ENCODE data around the gene SIRPB1. TPM values are rescaled to one million over a fixed set of nuclear protein-coding genes. Genes with fewer than 3 reads are reported as not detected.
"Not testable (repeated sequence)": the region's sequence is repeated elsewhere in the genome, so short reads cannot be mapped to it uniquely, and the experiment has no call there.

SIRPB1 gene
- 0.22 and 0.40 TPM in 2 replicates for total RNA-seq

DNA sequence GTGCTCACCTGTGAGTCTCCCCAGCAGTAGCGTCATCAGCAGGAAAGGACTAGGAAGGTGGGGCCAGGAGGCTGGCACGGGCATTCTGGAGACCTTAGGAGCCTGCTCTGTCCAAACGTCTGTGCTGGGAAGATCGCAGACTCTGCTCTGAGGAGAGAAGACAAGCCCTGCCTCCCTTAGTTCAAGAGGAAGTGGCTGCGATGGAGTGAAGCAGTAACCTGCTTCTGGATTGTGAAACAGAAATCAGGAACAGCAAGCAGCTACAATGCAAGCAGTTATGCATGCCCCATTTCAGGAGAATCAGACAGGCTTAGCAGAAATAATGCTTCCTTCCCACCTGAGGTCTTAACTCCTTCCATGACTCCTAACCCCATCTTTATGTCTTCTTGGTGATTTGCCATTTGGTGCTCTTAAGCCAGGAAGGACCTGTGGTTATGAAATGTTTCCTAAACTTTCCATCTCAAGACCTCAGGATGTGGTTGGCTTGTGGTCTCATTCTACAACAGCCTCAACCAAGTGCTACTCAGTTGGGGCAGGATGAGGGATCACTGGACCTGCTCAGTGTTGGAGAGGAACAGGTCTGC, at the start of gene SIRPB1:
SIRPB1 (minus strand) TSS at position 149 of the 584 bp plus-strand sequence; CDS start at position 84, 65 bp downstream.
- no peak for DNase-seq (ENCODE audit: low read depth in 2 of 2)

- no peak for DNase-seq (ENCODE audit: low read depth in 2 of 2)
Observed at GRCh38 chr20:1669304-1669703, 49.5 kb upstream of the SIRPB1 start.

DNA sequence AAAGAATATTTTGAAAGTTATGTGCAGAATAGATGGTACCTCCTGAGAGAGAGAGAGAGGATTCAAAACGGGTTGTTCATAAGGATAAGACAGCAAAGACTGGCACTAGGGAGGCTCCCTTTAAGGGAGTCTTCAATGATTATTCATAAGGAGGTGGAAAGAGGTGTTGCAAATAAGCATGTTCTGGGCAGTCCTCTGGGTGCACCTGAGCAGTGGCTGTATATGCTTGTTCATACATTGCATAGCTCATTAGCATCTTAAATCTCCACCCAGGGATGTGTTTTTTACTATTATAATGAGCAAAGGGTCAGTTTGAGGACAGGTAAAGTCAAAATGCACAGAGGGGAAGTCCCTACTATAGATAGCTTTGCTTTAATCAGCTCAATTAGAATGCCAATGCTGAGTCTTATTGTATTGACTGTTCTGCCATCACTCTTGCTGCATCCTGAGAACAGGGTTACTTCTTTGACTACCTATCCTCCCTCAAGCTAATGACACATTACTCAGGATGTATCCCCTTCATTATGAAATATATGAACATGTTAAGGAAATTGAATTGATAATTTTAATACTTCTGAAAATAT, 47.8 kb upstream of the SIRPB1 start:
- no peak for DNase-seq (ENCODE audit: low read depth in 2 of 2)

GRCh38 chr20:1666802-1667201, 47.0 kb upstream of the SIRPB1 start:
- no peak for DNase-seq (ENCODE audit: low read depth in 2 of 2)

DNA sequence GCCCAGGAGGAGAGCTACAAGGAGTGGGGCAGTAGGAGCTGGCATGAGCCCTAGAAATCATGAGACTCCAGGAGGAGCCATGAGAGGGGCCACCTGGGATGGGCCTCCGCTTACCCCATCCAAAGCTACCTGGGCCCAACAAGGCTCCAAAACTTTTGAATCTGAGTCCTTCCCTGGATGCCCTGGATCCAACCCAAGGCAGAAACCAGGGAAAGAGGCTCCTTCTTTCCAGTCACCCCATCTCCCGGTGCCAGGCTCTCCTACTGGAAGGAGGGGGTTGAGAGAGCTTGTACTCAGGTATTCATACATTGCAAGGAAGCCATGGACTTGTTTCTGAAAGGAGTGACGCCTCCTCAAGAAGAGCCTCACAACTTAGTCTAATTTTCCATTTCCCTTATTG, 45.5 kb upstream of the SIRPB1 start:
- no peak for DNase-seq (ENCODE audit: low read depth in 2 of 2)

DNA sequence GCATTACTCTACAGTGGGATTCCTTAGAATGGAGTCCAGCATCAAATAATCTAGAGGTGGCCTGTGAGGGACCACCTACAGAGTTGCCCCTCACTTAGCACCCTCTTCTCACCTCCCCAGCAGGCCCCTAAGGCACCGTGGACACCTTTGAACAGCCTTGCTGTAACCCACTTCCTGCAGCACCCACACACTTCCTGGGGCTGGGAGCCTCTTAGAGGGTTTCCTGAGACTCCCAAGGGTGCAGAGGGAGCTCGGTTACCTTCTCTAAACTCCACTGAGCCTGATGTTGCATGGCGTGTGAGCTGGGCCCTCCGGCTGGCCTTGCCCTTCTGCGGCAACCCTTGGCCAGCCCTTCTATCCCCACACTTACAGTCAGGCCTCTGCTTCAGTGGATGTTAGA, 45.1 kb upstream of the SIRPB1 start:
- no peak for DNase-seq (ENCODE audit: low read depth in 2 of 2)

DNA sequence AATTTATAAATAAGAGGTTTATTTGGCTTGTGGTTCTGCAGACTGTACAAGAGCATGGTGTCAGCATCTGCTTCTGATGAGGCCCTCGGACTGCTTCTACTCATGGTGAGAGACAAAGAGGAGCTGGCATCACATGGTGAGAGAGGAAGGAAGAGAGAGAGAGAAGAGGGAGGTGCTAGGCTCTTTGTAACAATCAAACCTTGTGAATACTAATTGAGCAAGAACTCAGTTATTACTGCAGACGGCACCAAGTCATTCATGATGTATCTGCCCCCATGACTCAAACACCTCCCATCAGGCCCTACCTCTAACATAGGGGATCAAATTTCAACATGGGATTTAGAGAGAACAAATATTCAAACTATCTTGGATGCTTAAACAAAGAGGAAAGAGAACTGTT, 44.1 kb upstream of the SIRPB1 start:
- DNase-seq (ENCODE audit: low read depth in 2 of 2), result no peak

DNA sequence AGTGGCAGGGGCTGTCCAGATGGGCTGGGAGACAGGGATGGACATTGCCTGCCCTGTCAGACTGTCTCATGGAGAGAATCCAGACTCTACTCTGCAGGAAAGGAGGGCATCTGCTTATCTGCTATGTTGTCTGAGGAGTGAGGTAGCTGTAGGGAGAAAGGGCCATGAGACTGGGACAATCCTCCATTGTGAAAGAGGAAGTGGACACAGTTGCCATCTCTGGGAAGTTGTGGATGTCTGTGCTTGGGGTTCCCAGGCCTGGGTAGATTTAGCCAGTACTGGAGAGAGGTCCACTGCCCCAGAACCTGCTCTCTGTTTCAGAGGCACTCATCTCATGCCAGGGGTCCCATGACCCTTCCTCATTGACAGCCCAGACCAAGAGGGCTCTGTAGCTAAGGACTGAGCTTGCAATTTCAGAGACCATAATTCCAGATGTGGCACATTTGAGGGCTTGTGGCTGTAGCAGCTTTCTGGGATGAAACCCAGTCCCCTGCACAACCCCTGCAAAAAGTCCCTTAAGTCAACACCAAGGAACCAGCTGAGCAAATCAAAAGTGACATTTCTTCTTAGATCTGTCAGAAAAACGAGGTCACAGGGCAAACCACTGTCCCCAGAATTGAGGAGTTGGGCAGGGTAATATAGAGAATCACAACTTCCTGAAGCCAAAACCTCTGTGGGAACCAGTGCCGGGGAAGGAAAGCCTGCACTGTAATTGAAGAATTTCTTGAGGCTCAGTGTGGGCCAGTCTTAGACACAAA, 41.9 kb upstream of the SIRPB1 start:
- no peak for DNase-seq (ENCODE audit: low read depth in 2 of 2)

GRCh38 chr20:1660246-1660645, 40.4 kb upstream of the SIRPB1 start:
- no peak for DNase-seq (ENCODE audit: low read depth in 2 of 2)

- DNase-seq (ENCODE audit: low read depth in 2 of 2), result no peak
Observed at GRCh38 chr20:1657556-1658334, 37.9 kb upstream of the SIRPB1 start, which contains the start of gene SIRPG. Gene SIRPG (minus strand): TSS chr20:1657779. CDS start chr20:1657714, 65 bp downstream.

- no peak for DNase-seq (ENCODE audit: low read depth in 2 of 2)
Observed at GRCh38 chr20:1656844-1657243, 37.0 kb upstream of the SIRPB1 start.

GRCh38 chr20:1654996-1655395, 35.2 kb upstream of the SIRPB1 start:
- DNase-seq (ENCODE audit: low read depth in 2 of 2), result no peak

DNA sequence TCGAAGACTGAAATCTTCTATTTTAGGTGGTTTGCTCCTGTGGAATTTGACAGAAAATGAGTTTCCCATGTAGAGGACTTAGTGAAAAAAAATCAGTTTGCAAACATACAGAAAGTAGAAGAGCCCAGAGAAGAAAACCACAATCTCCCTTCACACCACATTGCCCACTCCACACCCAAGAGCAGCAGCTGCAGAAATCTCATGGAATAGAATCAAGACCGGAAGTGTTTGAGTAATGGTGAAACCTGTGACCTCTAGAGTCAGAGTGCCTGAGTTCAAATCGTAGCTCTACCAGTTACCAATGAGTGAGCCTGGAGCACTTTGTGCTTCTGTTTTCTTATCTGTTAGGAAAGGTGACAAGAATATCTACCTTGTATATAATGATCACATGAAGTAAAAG, 33.2 kb upstream of the SIRPB1 start:
- no peak for DNase-seq (ENCODE audit: low read depth in 2 of 2)

DNA sequence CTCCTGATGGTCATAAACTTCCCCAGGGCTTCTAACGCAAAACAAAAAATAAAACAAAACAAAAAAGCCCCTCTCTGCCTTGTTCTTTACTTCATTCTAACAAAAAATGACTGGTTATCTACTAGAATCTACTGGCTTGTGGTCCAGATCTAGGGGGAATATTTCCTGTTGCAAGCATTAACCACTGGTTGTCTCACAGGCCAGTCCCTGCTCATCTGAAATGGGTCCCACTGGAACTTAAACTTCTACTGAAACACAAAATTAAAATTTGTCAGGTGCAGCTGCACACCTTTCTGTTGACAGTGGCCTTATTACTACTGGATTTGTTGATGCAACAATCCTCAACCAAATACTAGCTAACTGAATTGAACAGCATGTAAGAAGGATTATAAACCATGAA, 32.3 kb upstream of the SIRPB1 start:
- DNase-seq (ENCODE audit: low read depth in 2 of 2), result no peak

- DNase-seq (ENCODE audit: low read depth in 2 of 2), result no peak
Observed at GRCh38 chr20:1651268-1652058, 31.7 kb upstream of the SIRPB1 start.

DNA sequence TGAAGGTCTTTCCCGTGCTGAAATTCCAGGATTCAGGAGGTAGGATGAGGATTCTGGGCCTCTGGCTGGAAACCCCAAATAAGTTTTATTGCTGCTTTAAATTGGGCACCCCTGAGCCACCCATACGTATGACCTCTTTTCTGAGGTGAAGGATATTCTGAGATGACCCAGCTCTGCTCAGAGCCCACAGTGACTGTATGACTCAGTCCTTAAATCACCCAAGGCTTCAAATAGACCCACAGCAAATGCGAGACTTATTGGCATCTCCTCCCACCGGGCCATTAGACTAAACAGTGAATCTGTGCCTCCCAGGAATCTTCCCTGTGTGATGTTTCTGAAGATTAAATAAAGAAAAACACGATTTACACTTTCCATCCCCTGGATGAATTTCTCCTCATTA, 28.3 kb upstream of the SIRPB1 start:
- DNase-seq (ENCODE audit: low read depth in 2 of 2), result no peak

- no peak for DNase-seq (ENCODE audit: low read depth in 2 of 2)
Observed at GRCh38 chr20:1646975-1647431, 27.2 kb upstream of the SIRPB1 start.

- no peak for DNase-seq (ENCODE audit: low read depth in 2 of 2)
Observed at GRCh38 chr20:1644101-1644962, 24.5 kb upstream of the SIRPB1 start.

DNA sequence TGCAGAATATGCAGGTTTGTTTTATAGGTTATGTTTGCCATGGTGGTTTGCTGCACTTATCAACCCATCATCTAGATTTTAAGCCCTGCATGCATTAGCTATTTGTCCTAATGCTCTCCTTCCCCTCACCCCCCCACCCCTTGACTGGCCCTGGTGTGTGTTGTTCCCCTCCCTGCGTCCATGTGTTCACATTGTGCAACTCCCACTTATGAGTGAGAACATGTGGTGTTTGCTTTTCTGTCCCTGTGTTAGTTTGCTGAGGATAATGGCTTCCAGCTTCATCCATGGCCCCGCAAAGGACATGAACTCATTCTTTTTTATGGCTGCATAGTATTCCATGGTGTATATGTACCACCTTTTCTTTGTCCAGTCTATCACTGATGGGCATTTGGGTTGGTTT, 18.8 kb upstream of the SIRPB1 start:
- not testable (repeated sequence) for DNase-seq (ENCODE audit: low read depth in 2 of 2)

DNA sequence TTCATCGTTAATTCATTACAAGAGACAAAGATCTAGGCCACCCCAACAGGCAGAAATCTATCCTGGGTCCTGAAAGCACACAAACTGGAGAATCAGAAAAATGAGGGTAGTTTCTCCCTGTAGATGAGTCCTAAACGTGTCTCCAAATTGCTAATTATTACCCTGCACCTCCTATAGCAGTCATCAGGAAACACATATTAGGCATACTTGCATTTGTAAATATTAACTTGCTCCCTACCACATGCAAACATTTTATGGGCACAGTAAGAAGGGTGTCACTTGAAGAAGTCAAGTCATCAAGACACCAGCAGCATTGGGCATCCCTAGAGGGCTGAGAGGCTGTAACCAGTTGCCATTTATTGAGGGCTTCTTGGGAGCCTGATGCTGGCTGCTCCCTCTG, 17.9 kb upstream of the SIRPB1 start:
- no peak for DNase-seq (ENCODE audit: low read depth in 2 of 2)
